Right atrium auricular region (tissue), 2 donors: Measurements from ENCODE around the gene MAP7D3. TPM values are rescaled to one million over a fixed set of nuclear protein-coding genes. Genes with fewer than 3 reads are reported as not detected.
A peak's percentile ranks its signal among the peaks of the same experiment; 100 is the strongest.

Experiments used
- DNase-seq: peaks from one replicate; pipeline ENCODE4 v3.0.0-alpha.2; 2019; ENCODE audit warnings: low spot score
- H3K27ac ChIP-seq, 2 donors: fragments of 200-600 bp; sonication (generic); 1 replicate in 1 of 2; 2 replicates in 1 of 2; pipeline ENCODE4 v1.5.1; 2016 to 2019
- H3K27me3 ChIP-seq, 2 donors: fragments of 200-600 bp; sonication (generic); one replicate each; pipeline versions ENCODE4 v1.5.1 to v1.6.0; 2017 to 2019
- H3K36me3 ChIP-seq: fragments of 200-600 bp; sonication (generic); one replicate; pipeline ENCODE4 v1.5.1; 2016
- H3K4me1 ChIP-seq, 2 donors: fragments of 200-600 bp; sonication (generic); one replicate each; pipeline versions ENCODE4 v1.5.1 to v1.6.0; 2017 to 2019
- H3K4me3 ChIP-seq, 2 donors: fragments of 200-600 bp; sonication (generic); 1 replicate in 1 of 2; 2 replicates in 1 of 2; pipeline ENCODE4 v1.5.1; 2017 to 2019; ENCODE audit warnings: mild to moderate bottlenecking in 1 of 2, moderate library complexity in 1 of 2
- H3K9me3 ChIP-seq, 2 donors: fragments of 200-600 bp; sonication (generic); one replicate each; pipeline ENCODE4 v1.5.1; 2019
- total RNA-seq, 2 donors: library from RNA; depleted of rRNA; stranded (reverse); fragments of >200 nt; gene quantifications; one replicate each; pipeline ENCODE4 v1.1.0, GENCODE V29; 2016
- TF ChIP-seq, protein P1 (sequence below), 2 donors: fragments of 200-600 bp; sonication (generic); IDR thresholded peaks; one replicate each; pipeline ENCODE4 v1.5.1; 2019; ENCODE audit warnings: antibody characterized with exemption in 2 of 2

Gene MAP7D3
- total RNA-seq, 2 donors from 2014 or later, result 10.8 to 13.4 TPM

DNA sequence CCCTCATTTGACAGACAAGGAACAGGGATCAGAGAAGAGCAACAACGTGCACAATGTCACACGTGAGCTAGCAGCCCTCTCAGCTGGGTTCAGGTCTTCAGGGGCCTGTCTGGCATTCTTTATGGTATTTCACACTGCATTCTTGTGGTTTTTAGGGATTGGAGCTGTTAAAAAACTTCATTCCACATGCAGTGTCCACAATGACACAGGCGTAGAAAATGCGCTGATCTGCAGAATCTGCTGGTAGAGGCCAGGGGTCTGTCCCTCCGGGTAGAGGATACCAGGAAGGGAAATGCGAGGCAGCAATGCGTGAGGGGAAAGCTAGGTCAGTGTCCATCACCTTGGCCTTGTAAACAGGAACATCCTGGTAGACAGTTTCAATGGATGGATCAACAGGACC lies 36.6 kb downstream of the MAP7D3 start:
- Histone ChIP-seq H3K4me3 (no peak overlapping the region), H3K27ac (peak overlapping the region; percentile 22 to 49), H3K36me3 (peaks cover 14% of the 10 kb centered on the region), H3K9me3 (no peaks in the 10 kb centered on the region), H3K27me3 (no peaks in the 10 kb centered on the region), H3K4me1 (peaks cover 0 to 7% of the 10 kb centered on the region in 2 donors)
- TF ChIP-seq, protein P1, sequence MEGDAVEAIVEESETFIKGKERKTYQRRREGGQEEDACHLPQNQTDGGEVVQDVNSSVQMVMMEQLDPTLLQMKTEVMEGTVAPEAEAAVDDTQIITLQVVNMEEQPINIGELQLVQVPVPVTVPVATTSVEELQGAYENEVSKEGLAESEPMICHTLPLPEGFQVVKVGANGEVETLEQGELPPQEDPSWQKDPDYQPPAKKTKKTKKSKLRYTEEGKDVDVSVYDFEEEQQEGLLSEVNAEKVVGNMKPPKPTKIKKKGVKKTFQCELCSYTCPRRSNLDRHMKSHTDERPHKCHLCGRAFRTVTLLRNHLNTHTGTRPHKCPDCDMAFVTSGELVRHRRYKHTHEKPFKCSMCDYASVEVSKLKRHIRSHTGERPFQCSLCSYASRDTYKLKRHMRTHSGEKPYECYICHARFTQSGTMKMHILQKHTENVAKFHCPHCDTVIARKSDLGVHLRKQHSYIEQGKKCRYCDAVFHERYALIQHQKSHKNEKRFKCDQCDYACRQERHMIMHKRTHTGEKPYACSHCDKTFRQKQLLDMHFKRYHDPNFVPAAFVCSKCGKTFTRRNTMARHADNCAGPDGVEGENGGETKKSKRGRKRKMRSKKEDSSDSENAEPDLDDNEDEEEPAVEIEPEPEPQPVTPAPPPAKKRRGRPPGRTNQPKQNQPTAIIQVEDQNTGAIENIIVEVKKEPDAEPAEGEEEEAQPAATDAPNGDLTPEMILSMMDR (IDR thresholded peaks at IDR 0.05), result no peak
- no peak for DNase-seq

DNA sequence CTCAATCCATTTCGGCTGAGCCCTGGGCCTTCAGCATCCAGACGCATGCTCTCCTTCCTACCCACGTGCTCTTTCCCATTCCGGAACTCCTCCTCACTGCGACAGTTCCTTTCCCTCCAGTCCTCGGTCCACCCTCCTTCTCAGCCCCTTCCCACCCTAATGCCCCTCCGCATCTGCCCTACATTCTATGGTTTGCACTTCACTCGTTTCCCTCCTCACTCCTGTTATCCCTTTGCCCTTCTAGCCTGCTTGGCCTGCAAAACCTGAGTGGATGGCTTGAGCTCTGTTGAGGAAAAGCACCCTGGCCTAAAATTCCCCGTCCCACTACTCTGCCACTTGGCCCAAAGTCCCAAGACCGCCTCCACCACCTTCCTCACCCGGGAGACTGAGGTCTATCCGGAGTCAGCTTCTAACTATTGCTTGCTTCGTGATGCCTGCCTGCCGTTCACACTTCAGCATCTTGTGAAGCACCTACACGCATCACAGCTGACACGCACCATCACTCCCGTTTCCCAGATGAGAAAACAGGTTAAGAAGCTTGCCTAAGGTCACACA lies 38.6 kb downstream of the MAP7D3 start:
- Histone ChIP-seq H3K27ac (peak overlapping the region; percentile 37 to 49), H3K36me3 (peaks cover 32% of the 10 kb centered on the region)
- TF ChIP-seq, protein P1 (IDR thresholded peaks at IDR 0.05), result no peak

DNA sequence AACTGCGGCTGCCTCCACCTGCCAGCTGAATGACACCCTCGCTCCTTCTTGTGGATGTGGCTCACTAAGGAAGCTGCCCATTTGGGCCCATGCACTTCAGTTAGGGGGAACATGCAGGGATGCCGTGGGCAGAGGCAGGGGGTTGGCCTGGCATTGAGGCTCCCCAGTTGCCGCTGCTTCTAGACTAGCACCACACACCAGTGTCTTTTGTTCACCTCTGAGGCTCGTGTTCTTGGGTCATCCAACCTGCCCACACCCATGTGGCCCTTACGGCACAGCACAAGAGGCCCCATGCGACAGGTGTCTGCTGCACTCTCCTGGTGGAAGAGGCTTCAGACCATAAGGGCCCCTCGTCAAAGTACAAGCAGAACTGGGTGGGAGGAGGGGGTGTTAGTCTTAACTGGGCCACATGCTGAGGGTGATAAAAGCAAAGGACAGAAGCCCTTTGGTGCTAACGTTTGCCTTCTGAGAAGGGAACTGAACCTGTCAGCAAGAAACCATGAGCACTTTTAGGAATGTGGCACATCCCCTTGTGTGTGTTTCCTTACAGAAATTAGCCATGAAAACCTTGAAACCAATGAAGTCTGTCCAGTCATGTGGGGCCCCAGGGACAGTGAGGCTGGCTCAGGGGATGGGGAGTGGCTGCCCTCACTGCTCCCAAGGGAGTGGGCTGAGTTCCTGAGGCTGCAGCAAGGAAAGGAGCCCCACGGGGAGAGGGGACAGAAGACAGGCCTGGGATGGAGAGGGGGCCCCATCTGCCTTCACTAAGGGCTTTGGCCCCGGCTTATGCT lies 39.2 kb downstream of the MAP7D3 start:
- no peaks in the 10 kb centered on the region for H3K27me3 ChIP-seq
- TF ChIP-seq, protein P1 (IDR thresholded peaks at IDR 0.05), result no peak
- peak overlapping the region; percentile 37 to 49 for H3K27ac ChIP-seq
- no peak for DNase-seq
- H3K9me3 ChIP-seq, result no peaks in the 10 kb centered on the region
- H3K4me3 ChIP-seq, result no peak overlapping the region
- peaks cover 0 to 23% of the 10 kb centered on the region in 2 donors for H3K4me1 ChIP-seq
- H3K36me3 ChIP-seq, result peaks cover 38% of the 10 kb centered on the region

More for the DNA sequence above, 38.6 kb downstream of the MAP7D3 start:
- Histone ChIP-seq H3K27me3 (no peaks in the 10 kb centered on the region), H3K9me3 (no peaks in the 10 kb centered on the region), H3K4me1 (peaks cover 0 to 23% of the 10 kb centered on the region in 2 donors), H3K4me3 (no peak overlapping the region)
- no peak for DNase-seq

DNA sequence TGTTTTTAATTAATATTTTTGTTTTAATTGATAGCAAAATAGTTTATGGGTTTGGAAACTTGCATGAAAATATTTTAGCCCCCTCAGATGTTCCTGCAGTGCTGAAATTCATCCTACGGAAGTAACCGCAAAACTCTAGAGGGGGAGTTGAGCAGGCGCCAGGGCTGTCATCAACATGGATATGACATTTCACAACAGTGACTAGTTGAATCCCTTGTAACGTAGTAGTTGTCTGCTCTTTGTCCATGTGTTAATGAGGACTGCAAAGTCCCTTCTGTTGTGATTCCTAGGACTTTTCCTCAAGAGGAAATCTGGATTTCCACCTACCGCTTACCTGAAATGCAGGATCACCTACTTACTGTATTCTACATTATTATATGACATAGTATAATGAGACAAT lies 40.4 kb downstream of the MAP7D3 start:
- Histone ChIP-seq H3K4me1 (peaks cover 0 to 34% of the 10 kb centered on the region in 2 donors), H3K4me3 (no peak overlapping the region), H3K27ac (peak overlapping the region in 1 of 2 donors; percentile 49), H3K9me3 (no peaks in the 10 kb centered on the region), H3K36me3 (peaks cover 50% of the 10 kb centered on the region), H3K27me3 (no peaks in the 10 kb centered on the region)
- TF ChIP-seq, protein P1 (IDR thresholded peaks at IDR 0.05), result no peak
- no peak for DNase-seq

DNA sequence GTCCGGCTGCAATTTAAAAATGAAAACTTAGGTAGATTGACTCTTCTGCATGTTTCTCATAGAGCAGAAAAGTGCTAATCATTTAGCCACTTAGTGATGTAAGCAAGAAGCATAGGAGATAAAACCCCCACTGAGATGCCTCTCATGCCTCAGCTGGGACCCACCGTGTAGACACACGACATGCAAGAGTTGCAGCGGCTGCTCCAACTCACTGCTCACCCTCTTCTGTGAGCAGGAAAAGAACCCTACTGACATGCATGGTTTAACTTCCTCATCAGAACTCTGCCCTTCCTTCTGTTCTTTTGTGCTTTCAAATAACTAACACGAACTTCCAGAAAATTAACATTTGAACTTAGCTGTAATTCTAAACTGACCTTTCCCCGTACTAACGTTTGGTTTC lies 41.0 kb downstream of the MAP7D3 start:
- TF ChIP-seq, protein P1 (IDR thresholded peaks at IDR 0.05), result no peak
- Histone ChIP-seq H3K27ac (peak overlapping the region in 1 of 2 donors; percentile 75), H3K4me3 (no peak overlapping the region), H3K4me1 (peaks cover 0 to 40% of the 10 kb centered on the region in 2 donors), H3K36me3 (peaks cover 50% of the 10 kb centered on the region), H3K27me3 (no peaks in the 10 kb centered on the region), H3K9me3 (no peaks in the 10 kb centered on the region)
- DNase-seq, result no peak
